ENCODE results near the gene LTBP2. TPM values are rescaled to one million over a fixed set of nuclear protein-coding genes. Genes with fewer than 3 reads are reported as not detected.

LTBP2 gene
- total RNA-seq, 1 donor = 157 TPM

DNA sequence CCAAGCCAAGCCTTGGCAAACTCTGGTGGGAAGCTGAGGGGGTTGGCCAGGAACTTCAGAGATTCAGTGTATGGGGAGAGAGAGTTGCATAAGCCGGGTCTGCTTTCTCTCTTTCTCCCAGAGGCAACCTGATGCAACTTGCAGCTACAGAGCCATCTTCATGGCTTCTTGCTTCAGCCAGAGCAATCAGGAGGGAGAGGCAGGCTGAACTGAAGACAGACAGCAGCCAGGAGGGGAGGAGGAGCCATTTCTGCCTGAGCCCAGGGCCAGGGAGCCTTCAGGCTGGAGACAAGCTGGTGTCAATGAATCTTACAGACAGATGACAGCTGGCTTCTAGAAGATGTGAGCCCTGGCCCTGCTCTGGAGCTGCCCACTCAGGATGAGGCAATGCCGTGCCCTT is 137.7 kb downstream of the LTBP2 start:
- no peak overlapping the region for H3K4me3 ChIP-seq (ENCODE audit: low read depth, low read length)
- TF ChIP-seq, protein P1, sequence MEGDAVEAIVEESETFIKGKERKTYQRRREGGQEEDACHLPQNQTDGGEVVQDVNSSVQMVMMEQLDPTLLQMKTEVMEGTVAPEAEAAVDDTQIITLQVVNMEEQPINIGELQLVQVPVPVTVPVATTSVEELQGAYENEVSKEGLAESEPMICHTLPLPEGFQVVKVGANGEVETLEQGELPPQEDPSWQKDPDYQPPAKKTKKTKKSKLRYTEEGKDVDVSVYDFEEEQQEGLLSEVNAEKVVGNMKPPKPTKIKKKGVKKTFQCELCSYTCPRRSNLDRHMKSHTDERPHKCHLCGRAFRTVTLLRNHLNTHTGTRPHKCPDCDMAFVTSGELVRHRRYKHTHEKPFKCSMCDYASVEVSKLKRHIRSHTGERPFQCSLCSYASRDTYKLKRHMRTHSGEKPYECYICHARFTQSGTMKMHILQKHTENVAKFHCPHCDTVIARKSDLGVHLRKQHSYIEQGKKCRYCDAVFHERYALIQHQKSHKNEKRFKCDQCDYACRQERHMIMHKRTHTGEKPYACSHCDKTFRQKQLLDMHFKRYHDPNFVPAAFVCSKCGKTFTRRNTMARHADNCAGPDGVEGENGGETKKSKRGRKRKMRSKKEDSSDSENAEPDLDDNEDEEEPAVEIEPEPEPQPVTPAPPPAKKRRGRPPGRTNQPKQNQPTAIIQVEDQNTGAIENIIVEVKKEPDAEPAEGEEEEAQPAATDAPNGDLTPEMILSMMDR (IDR thresholded peaks at IDR 0.05; ENCODE audit: insufficient read depth, low read length) = no peak
- DNase-seq (ENCODE audit: low read depth) = peak; percentile 49

DNA sequence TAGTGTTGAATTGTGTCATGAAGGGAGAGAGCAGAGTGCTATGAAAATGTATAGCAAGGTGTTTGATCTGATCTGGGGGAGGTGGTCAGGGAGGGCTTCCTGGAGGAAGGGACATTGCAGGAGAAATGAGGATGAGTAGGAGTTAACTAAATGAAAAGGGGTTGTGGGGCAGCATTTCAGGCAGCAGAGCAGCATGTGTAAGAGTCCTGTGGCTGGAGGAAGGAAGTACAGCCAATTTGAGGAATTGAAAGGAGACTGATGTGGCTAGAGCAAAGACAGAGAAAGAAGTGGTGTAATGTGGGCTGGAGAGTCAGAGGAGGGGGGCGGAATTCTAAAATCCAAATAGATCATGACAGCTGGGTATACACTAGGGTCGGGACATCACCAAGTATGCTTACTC is 139.4 kb downstream of the LTBP2 start:
- TF ChIP-seq, protein P1 (IDR thresholded peaks at IDR 0.05; ENCODE audit: insufficient read depth, low read length) = no peak
- DNase-seq (ENCODE audit: low read depth) = no peak
- H3K4me3 ChIP-seq (ENCODE audit: low read depth, low read length) = no peak overlapping the region

DNA sequence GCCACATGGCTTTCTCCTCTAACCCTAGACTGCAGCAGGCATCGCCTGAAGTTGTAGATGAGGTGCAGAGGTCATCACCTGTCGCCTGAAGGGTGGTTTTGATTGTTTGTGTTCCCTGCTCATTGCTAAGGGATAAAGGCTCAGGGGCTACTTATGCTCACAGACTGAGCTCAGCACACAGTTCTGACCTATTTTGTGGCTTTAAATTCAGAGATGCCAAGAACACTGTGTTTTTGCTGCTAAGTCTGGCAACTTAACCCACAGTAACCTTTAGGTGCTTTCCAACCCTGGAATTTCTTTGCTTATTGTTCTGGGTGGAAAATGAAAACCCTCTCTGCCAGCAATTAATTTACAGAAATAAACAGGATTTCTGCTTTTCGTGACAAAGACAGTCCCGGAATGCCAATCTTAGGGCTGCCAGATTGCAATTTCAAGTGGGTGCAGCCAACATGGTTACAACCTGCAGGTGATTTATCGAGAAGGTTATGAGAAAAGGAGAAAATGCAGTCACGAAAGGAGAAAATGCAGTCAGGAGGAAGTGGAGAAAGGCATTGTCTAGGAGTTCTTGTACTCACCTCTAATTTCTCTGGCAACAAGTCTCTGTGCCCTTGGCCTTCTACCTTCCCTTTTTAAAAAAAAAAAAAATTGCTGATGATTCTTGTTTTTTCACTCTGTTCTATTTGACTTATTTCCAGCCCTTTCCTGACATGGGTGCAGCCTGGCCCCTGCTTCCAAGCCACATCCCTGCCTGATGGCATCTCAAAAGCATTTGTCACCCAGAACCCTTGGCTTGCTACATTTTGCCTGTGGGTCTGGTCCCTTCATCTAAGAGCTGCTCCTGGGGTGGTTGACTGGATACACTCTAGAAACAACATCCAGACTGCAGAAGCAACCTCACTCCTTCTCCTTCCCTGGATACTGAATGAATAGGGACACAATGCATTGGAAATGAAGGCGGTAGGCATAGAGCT is 142.2 kb downstream of the LTBP2 start:
- H3K4me3 ChIP-seq (ENCODE audit: low read depth, low read length) = no peak overlapping the region
- no peak for DNase-seq (ENCODE audit: low read depth)
- TF ChIP-seq, protein P1 (IDR thresholded peaks at IDR 0.05; ENCODE audit: insufficient read depth, low read length) = no peak

DNA sequence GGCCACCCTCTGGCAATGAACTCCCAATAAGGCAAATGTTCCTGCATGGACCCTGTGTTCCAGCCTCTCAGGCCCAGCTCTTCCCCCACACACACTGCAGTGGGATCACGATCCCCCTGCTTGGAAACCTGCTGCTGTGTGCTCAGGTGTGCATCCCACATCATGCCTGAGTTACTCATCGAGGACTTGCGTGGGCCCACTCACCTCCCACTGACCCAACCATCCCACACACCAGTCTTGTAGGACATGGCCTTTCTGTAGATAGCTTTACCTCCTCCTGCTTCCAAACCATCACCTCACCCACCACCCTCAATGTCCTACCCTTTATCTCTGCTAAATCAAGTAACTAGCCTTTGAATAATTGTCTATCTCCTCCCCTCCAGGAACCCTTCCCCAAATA is 143.5 kb downstream of the LTBP2 start:
- no peak for DNase-seq (ENCODE audit: low read depth)
- no peak overlapping the region for H3K4me3 ChIP-seq (ENCODE audit: low read depth, low read length)
- TF ChIP-seq, protein P1 (IDR thresholded peaks at IDR 0.05; ENCODE audit: insufficient read depth, low read length) = no peak

DNA sequence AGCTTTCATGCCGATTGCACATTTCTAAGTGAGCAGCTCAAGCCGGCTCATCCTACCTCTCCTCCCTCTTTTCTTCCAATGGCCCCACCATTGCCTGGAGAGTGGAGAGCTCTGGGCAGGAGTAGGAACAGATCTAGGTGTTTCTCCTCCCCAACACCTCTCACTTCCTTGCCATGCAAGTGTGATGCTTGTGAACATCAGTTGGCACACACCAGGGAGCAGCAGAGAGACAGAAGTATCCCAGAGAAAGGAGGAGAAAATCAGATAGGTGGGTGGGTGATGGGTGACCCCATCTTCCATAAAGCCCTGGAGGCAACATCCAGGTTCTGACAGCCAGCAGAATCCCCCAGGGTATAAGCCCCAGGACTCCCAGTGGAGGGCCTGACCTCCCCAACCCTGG is 146.7 kb downstream of the LTBP2 start:
- no peak for DNase-seq (ENCODE audit: low read depth)
- TF ChIP-seq, protein P1 (IDR thresholded peaks at IDR 0.05; ENCODE audit: insufficient read depth, low read length) = no peak
- H3K4me3 ChIP-seq (ENCODE audit: low read depth, low read length) = no peak overlapping the region

DNA sequence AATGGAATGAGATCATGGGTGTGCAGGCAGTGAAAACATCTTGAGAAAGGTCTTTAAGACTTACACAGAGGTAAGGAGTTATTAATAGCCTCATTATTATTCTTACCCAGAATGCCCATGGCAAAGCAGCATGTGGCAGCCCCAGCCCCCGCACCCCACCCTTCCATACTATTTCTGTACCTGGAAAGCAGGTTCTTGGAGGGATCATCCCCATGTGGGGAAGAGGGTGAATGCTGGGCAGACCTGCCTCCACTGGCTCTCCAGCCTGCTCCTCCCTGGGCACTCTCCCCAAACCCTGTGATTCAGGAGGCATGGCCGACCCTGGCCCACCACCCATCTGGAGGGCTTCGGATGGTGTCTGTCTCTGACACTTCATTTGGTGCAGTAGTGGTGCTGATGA is 147.3 kb downstream of the LTBP2 start:
- DNase-seq (ENCODE audit: low read depth) = no peak
- TF ChIP-seq, protein P1 (IDR thresholded peaks at IDR 0.05; ENCODE audit: insufficient read depth, low read length) = no peak
- no peak overlapping the region for H3K4me3 ChIP-seq (ENCODE audit: low read depth, low read length)

Measured in fibroblast of the aortic adventitia (primary cell).